Gastroesophageal sphincter (tissue), 4 donors: Measurements from ENCODE around the gene LTV1. TPM values are rescaled to one million over a fixed set of nuclear protein-coding genes. Genes with fewer than 3 reads are reported as not detected.
A peak's percentile ranks its signal among the peaks of the same experiment; 100 is the strongest.

Experiments used
- ATAC-seq: fragments of 150-250 bp; one replicate; pipeline ENCODE4 v1.9.1; 2016; ENCODE audit warnings: mild to moderate bottlenecking, moderate library complexity
- H3K27ac ChIP-seq, 4 donors: fragments of 200-600 bp; sonication (generic) in 3 of 4; 1 replicate in 3 of 4; 2 replicates in 1 of 4; pipeline ENCODE4 v1.5.1; 2016 to 2019
- H3K27me3 ChIP-seq: fragments of 200-600 bp; sonication (generic); one replicate; pipeline ENCODE4 v1.5.1; 2019
- H3K36me3 ChIP-seq, 2 donors: fragments of 200-600 bp; sonication (generic); one replicate each; pipeline ENCODE4 v1.5.1; 2019; ENCODE audit warnings: control low read depth in 1 of 2
- H3K4me1 ChIP-seq, 3 donors: fragments of 200-600 bp; sonication (generic); 1 replicate in 2 of 3; 2 replicates in 1 of 3; pipeline ENCODE4 v1.5.1; 2016 to 2019; ENCODE audit warnings: control low read depth in 2 of 3
- H3K4me3 ChIP-seq, 2 donors: fragments of 200-600 bp; sonication (generic); one replicate each; pipeline ENCODE4 v1.5.1; 2019; ENCODE audit warnings: mild to moderate bottlenecking in 1 of 2, moderate library complexity in 1 of 2
- H3K9me3 ChIP-seq, 3 donors: fragments of 200-600 bp; sonication (generic); one replicate each; pipeline ENCODE4 v1.5.1; 2017 to 2019; ENCODE audit warnings: control low read depth in 2 of 3
- EP300 ChIP-seq: sonication (generic); formaldehyde crosslinking; IDR thresholded peaks from one replicate; pipeline ENCODE4 v1.6.1; 2017; ENCODE audit warnings: antibody characterized with exemption, mild to moderate bottlenecking
- POLR2A ChIP-seq, 2 donors: fragments of 450-650 bp; IDR thresholded peaks; one replicate each; pipeline ENCODE4 v1.6.1; 2017; ENCODE audit warnings: antibody characterized with exemption in 2 of 2, mild to moderate bottlenecking in 2 of 2, moderate library complexity in 1 of 2
- POLR2AphosphoS5 ChIP-seq: sonication (generic); formaldehyde crosslinking; IDR thresholded peaks from one replicate; pipeline ENCODE4 v1.6.1; 2017; ENCODE audit warnings: antibody characterized with exemption
- WGBS, 2 donors: methylation state at CpG; one replicate each; pipeline ENCODE4 v1.1.5; 2018; ENCODE audit warnings: low coverage in 1 of 2; 5-methylcytosine and 5-hydroxymethylcytosine counted together
- total RNA-seq, 4 donors: library from RNA; depleted of rRNA; stranded (reverse); fragments of >200 nt; gene quantifications; one replicate each; pipeline ENCODE4 v1.1.0, GENCODE V29; 2016
- TF ChIP-seq, protein P1 (sequence below), 4 experiments: fragments of 200-600 bp in 2 of 4; fragments of 450-650 bp in 2 of 4; sonication (generic) in 1 of 4; IDR thresholded peaks; one replicate each; pipeline ENCODE4 v1.5.1; 2017 to 2019; ENCODE audit warnings: antibody characterized with exemption in 4 of 4, mild to moderate bottlenecking in 2 of 4, moderate library complexity in 2 of 4

LTV1 gene
- total RNA-seq, 4 donors from 2014 or later, result 15.3 to 20.5 (median 17.1) TPM

DNA sequence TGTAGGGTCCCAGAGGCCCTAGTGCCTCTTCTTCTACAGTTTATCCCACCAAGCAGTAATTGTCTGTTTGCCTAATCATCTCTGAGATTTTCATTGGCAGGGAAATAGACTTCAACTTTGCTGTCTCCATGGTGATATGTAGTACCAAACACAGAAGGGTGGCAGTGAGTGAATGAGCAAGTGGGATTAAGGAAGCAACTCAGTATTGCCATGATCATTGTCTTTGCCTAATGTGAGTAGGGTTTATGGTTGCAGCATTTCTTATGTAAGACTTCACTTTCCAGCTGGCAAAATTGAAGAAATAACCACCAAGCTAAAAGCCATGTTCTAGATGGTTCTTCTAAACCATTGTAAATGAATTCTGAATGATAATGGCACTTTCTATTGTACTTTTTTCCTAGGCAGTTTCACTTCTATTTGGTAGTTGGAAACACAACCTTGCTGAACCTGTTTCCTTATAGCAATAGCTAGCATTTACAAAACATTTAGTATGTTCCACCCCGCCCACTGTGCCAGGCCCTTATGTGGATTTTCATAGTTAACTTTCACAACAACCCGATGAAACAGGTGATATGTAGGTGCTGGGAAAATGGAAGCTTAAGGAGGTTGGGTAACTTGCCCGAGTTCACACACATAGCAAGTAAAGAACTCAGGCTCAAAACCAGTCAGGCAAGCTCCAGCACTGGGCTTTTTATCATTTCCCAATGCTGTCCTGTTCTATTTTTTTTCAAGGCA lies 53.2 kb downstream of the LTV1 start:
- no peaks in the 10 kb centered on the region for H3K27me3 ChIP-seq
- TF ChIP-seq POLR2AphosphoS5 (no peak), POLR2A (IDR thresholded peaks at IDR 0.05) (no peak), EP300 (no peak)
- TF ChIP-seq, protein P1, sequence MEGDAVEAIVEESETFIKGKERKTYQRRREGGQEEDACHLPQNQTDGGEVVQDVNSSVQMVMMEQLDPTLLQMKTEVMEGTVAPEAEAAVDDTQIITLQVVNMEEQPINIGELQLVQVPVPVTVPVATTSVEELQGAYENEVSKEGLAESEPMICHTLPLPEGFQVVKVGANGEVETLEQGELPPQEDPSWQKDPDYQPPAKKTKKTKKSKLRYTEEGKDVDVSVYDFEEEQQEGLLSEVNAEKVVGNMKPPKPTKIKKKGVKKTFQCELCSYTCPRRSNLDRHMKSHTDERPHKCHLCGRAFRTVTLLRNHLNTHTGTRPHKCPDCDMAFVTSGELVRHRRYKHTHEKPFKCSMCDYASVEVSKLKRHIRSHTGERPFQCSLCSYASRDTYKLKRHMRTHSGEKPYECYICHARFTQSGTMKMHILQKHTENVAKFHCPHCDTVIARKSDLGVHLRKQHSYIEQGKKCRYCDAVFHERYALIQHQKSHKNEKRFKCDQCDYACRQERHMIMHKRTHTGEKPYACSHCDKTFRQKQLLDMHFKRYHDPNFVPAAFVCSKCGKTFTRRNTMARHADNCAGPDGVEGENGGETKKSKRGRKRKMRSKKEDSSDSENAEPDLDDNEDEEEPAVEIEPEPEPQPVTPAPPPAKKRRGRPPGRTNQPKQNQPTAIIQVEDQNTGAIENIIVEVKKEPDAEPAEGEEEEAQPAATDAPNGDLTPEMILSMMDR (IDR thresholded peaks at IDR 0.05), result no peak
- H3K4me1 ChIP-seq, result peaks cover 0 to under 1% (median 0%) of the 10 kb centered on the region in 3 donors
- ATAC-seq, result no peak
- no peak overlapping the region for H3K27ac ChIP-seq
- WGBS, 2 donors, result 78 to 96% methylated on average over 3 of the region's 3 CpGs
- no peaks in the 10 kb centered on the region for H3K36me3 ChIP-seq
- no peaks in the 10 kb centered on the region for H3K9me3 ChIP-seq
- no peak overlapping the region for H3K4me3 ChIP-seq

DNA sequence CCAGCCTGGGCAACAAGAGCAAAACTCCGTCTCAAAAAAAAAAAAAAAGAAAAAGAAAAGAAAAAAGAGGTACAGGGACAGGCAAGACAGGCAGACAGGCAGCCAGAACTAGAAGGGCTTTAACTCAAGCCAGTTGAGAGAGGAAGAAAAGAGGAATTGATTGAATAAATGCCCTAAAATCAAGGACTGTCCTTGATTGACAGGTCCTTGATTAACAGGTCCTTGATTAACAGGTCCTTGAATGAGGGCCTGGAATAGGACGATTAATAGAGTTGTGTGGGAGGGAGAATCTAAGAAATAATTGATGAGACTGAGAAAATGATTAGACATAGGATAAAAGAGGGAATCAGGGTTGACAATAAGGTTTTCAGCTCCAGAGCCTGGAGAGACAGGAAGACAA lies 57.2 kb downstream of the LTV1 start:
- Histone ChIP-seq H3K4me1 (peaks cover 5 to 19% (median 9%) of the 10 kb centered on the region in 3 donors), H3K27me3 (no peaks in the 10 kb centered on the region), H3K27ac (no peak overlapping the region), H3K36me3 (no peaks in the 10 kb centered on the region), H3K4me3 (no peak overlapping the region), H3K9me3 (no peaks in the 10 kb centered on the region)
- no peak for TF ChIP-seq POLR2AphosphoS5
- no peak for TF ChIP-seq EP300
- TF ChIP-seq POLR2A (IDR thresholded peaks at IDR 0.05), result no peak
- TF ChIP-seq, protein P1 (IDR thresholded peaks at IDR 0.05), result no peak
- 79 to 100% methylated on average over 1 to 2 of the region's 2 CpGs for WGBS, 2 donors
- ATAC-seq, result no peak

DNA sequence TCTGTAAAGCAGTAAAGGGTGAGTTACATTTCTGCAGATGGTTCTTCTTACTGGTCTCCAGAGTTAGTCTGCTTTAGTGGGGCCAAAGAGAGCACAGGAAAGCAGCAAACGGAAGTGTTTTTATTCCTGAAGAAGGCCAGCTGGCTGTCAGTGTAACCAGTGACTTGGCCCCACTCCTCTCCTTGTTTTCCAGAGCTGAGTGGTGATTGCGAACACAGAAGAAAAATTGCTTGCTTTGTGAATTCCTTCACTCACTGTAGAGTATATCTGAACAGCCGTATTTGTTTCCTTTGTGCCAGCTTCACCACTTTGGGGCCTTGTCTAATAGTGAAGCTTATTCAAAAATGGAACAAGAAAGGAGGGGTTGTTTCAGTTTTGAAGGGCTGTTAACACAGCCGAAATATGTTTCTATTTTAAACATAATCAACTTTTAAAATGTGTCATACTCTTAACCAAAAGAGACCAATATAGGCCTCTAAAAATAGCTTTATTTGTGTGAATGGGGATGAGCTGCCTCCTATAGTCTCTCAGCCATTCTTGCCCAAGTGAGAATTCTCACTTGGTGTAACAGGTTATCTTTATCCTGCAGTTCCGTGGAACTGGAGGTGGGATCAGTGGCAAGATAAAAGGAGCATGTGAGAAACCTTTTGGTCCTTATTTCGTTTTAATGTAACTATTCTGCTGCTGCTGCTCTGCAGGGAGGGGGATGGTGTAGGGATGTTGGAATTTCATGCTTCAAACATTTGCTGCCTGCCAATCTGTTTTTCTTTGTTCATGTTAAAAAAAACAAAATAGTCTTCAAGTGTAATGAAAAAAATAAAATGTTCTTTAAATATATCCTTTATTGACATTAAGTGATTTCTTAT lies 59.0 kb downstream of the LTV1 start:
- TF ChIP-seq POLR2AphosphoS5 (peak; percentile 18), EP300 (no peak)
- TF ChIP-seq, protein P1 (IDR thresholded peaks at IDR 0.05), result no peak

DNA sequence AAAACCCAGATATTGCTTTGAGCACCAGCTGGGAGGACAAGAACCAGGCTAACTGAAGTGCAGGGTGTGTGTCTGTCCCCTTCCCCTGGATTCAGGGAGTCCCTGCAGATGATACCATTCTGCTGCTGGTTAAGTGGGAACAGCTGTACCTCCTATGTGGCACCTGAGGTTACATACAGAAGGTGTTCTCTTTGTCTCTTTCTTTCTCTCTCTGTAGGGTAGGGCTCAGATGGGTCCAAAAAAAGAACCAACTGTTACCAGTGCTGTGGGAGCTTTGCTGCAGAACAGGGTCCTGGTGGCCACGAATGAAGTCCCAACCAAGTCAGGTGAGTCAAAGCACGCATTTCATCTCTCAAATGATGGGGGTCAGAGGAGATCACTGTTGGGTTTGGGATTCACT lies 59.7 kb downstream of the LTV1 start:
- no peak overlapping the region for H3K4me3 ChIP-seq
- peak overlapping the region in 3 of 4 donors; percentile 61 to 73 (median 63) for H3K27ac ChIP-seq
- ATAC-seq, result no peak
- H3K9me3 ChIP-seq, result no peaks in the 10 kb centered on the region
- no peaks in the 10 kb centered on the region for H3K36me3 ChIP-seq
- no peaks in the 10 kb centered on the region for H3K27me3 ChIP-seq
- H3K4me1 ChIP-seq, result peaks cover 5 to 19% (median 9%) of the 10 kb centered on the region in 3 donors
- TF ChIP-seq, protein P1 (IDR thresholded peaks at IDR 0.05), result no peak
- TF ChIP-seq POLR2AphosphoS5 (no peak), POLR2A (IDR thresholded peaks at IDR 0.05) (no peak), EP300 (no peak)
- 80 to 100% methylated on average over 1 to 2 of the region's 2 CpGs for WGBS, 2 donors

More for the DNA sequence above, 59.0 kb downstream of the LTV1 start:
- H3K27ac ChIP-seq, result peak overlapping the region; percentile 52 to 73 (median 62)
- no peaks in the 10 kb centered on the region for H3K9me3 ChIP-seq
- peaks cover 5 to 19% (median 9%) of the 10 kb centered on the region in 3 donors for H3K4me1 ChIP-seq
- no peaks in the 10 kb centered on the region for H3K36me3 ChIP-seq
- no peak overlapping the region for H3K4me3 ChIP-seq
- ATAC-seq, result peak; percentile 74
- 0 to 9% methylated on average over 5 to 6 of the region's 6 CpGs for WGBS, 2 donors
- H3K27me3 ChIP-seq, result no peaks in the 10 kb centered on the region
